Measurements from ENCODE around the gene CHST15. TPM values are rescaled to one million over a fixed set of nuclear protein-coding genes. Genes with fewer than 3 reads are reported as not detected.

CHST15 gene
- 17.3 and 30.8 TPM in 2 replicates for total RNA-seq

DNA sequence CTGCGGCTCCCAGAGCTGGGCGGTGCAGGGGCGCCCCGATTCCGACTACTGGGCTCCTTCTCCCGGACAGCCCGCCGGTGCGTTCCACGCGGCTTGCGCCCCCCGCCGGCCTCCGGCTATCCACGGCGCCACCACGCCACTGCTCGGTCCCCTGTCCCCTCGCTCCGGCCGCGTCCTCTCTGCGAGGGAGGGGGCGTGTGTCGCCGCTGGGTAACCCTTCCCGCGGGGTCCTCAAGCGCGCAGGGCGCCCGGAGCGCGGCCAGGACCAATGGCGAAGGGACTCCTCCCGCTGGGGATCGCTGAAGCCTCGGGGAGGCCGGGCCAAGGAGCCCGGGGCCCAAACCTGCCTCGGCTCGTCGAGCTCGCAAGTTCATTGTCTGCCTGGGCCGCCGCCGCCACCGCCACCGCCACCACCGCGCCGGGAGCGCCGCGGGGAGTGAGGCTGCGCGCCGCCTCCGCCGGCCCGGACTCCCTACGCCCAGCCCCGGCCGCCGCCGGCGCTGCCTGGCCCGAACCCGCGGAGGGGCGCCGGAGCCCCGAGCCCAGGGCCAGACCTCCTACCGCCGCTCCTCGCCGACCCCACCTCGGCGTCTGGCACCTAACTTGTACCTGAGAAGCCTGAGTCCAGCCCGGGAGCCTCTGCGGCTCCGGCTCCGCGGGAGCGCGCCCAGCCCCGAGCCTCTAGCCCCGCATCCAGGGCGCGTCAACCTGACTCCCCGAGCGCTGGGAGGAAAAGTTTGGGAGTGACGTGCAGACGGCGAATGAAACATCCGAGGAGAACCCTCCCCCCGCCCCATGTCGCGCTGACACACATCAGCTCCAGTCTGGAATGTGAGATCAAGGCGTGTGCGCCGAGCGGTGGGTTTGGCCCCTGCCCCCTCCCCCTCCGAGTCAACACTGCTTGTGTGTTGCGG is at the start of gene CHST15:
Gene CHST15 (minus strand): TSS at position 739 of the 914 bp plus-strand sequence. CDS start 47,386 bp downstream, outside the sequence.

Other genes with a start within 250 kb of the CHST15 start
- 0.21 and 0.48 TPM in 2 replicates for gene CPXM2, start 201.8 kb downstream of the CHST15 start, total RNA-seq

Data from tracheal epithelial cell (primary cell).